Measurements from ENCODE around the gene PTPRN2.
"Not testable (repeated sequence)": the region's sequence is repeated elsewhere in the genome, so short reads cannot be mapped to it uniquely, and the experiment has no call there.

The PTPRN2 gene

GRCh38 chr7:157709531-157710251 lies 877.9 kb downstream of the PTPRN2 start:
- DNase-seq = no peak

- no peak for DNase-seq
These were observed 878.7 kb downstream of the PTPRN2 start for GRCh38 chr7:157708919-157709295.

- DNase-seq = no peak
These were observed 879.4 kb downstream of the PTPRN2 start for GRCh38 chr7:157707983-157708918.

- no peak for DNase-seq
These were observed 883.3 kb downstream of the PTPRN2 start for GRCh38 chr7:157704365-157704764.

GRCh38 chr7:157703534-157704195 lies 884.0 kb downstream of the PTPRN2 start:
- no peak for DNase-seq

- DNase-seq = no peak
These were observed 884.5 kb downstream of the PTPRN2 start for GRCh38 chr7:157703131-157703530.

- no peak for DNase-seq
These were observed 885.2 kb downstream of the PTPRN2 start for GRCh38 chr7:157702311-157703023.

GRCh38 chr7:157701395-157702180 lies 886.0 kb downstream of the PTPRN2 start:
- not testable (repeated sequence) for DNase-seq

GRCh38 chr7:157700231-157701005 lies 887.2 kb downstream of the PTPRN2 start:
- DNase-seq = no peak

- DNase-seq = no peak
These were observed 888.1 kb downstream of the PTPRN2 start for GRCh38 chr7:157699357-157700013.

- not testable (repeated sequence) for DNase-seq
These were observed 890.3 kb downstream of the PTPRN2 start for GRCh38 chr7:157697287-157697686.

- DNase-seq = not testable (repeated sequence)
These were observed 892.0 kb downstream of the PTPRN2 start for GRCh38 chr7:157695609-157696008.

- DNase-seq = no peak
These were observed 893.3 kb downstream of the PTPRN2 start for GRCh38 chr7:157694376-157694665.

GRCh38 chr7:157693521-157694375 lies 893.9 kb downstream of the PTPRN2 start:
- no peak for DNase-seq

- DNase-seq = no peak
These were observed 894.5 kb downstream of the PTPRN2 start for GRCh38 chr7:157693071-157693520.

- DNase-seq = no peak
These were observed 895.1 kb downstream of the PTPRN2 start for GRCh38 chr7:157692460-157693011.

GRCh38 chr7:157691586-157692459 lies 895.8 kb downstream of the PTPRN2 start:
- DNase-seq = no peak
